H54 (cell line): ENCODE data around the gene CACNG3.
"Not testable (repeated sequence)": the region's sequence is repeated elsewhere in the genome, so short reads cannot be mapped to it uniquely, and the experiment has no call there.

Source experiments
- DNase-seq: peaks from one replicate; pipeline ENCODE4 v3.0.0; 2011; ENCODE audit warnings: low spot score, mixed read lengths; ENCODE audit not compliant: insufficient read length
- FAIRE-seq: peaks from 3 replicates; lab custom pipeline; 2011; peaks lifted over from hg19 to GRCh38; lab: Jason Lieb, UNC
- POLR2A ChIP-seq: IDR thresholded peaks from 2 replicates; pipeline ENCODE4 v1.6.1; 2011; ENCODE audit warnings: low read depth, mild to moderate bottlenecking, low read length

Gene CACNG3

GRCh38 chr16:24294131-24294530 lies 38.0 kb downstream of the CACNG3 start:
- no peak for TF ChIP-seq POLR2A
- no peak for FAIRE-seq
- DNase-seq = no peak

GRCh38 chr16:24297375-24297774 lies 41.2 kb downstream of the CACNG3 start:
- FAIRE-seq (no peak), DNase-seq (no peak)
- no peak for TF ChIP-seq POLR2A

GRCh38 chr16:24298548-24299167 lies 42.5 kb downstream of the CACNG3 start:
- TF ChIP-seq POLR2A = no peak
- FAIRE-seq = no peak
- no peak for DNase-seq

- not testable (repeated sequence) for DNase-seq, FAIRE-seq
Measured at GRCh38 chr16:24300750-24301149, 44.6 kb downstream of the CACNG3 start.

GRCh38 chr16:24302636-24303035 lies 46.5 kb downstream of the CACNG3 start:
- no peak for FAIRE-seq

GRCh38 chr16:24308200-24308599 lies 52.1 kb downstream of the CACNG3 start:
- TF ChIP-seq POLR2A = no peak
- FAIRE-seq (no peak), DNase-seq (no peak)

More at GRCh38 chr16:24302636-24303035, 46.5 kb downstream of the CACNG3 start:
- DNase-seq = no peak
- no peak for TF ChIP-seq POLR2A

- FAIRE-seq (no peak), DNase-seq (peak; percentile 46)
- TF ChIP-seq POLR2A = no peak
Measured at GRCh38 chr16:24309258-24310142, 53.4 kb downstream of the CACNG3 start.

- no peak for FAIRE-seq
Measured at GRCh38 chr16:24315343-24315742, 59.2 kb downstream of the CACNG3 start.

GRCh38 chr16:24318680-24319079 lies 62.5 kb downstream of the CACNG3 start:
- no peak for DNase-seq
- TF ChIP-seq POLR2A = no peak
- no peak for FAIRE-seq

More at GRCh38 chr16:24315343-24315742, 59.2 kb downstream of the CACNG3 start:
- no peak for TF ChIP-seq POLR2A
- no peak for DNase-seq

- DNase-seq (no peak), FAIRE-seq (no peak)
- no peak for TF ChIP-seq POLR2A
Measured at GRCh38 chr16:24319126-24319814, 63.1 kb downstream of the CACNG3 start.

- no peak for TF ChIP-seq POLR2A
- FAIRE-seq (no peak), DNase-seq (no peak)
Measured at GRCh38 chr16:24322106-24322505, 66.0 kb downstream of the CACNG3 start.

GRCh38 chr16:24324421-24324820 lies 68.3 kb downstream of the CACNG3 start:
- no peak for DNase-seq
- FAIRE-seq = no peak
- TF ChIP-seq POLR2A = no peak

- no peak for TF ChIP-seq POLR2A
- FAIRE-seq (no peak), DNase-seq (no peak)
Measured at GRCh38 chr16:24328835-24329452, 72.8 kb downstream of the CACNG3 start.

- FAIRE-seq (no peak), DNase-seq (no peak)
- TF ChIP-seq POLR2A = no peak
Measured at GRCh38 chr16:24332178-24332577, 76.0 kb downstream of the CACNG3 start.
